HEK293 (cell line): Measurements from ENCODE around the gene MRPL43.

Experiments used
- CTCF ChIA-PET: fragments of 350-600 bp; formaldehyde crosslinking; extraction: SDS; loops from one replicate; lab custom pipeline; 2021; ENCODE audit warnings: antibody characterized with exemption; lab: Yijun Ruan, JAX
- POLR2A ChIA-PET: fragments of 300-600 bp; formaldehyde crosslinking; extraction: SDS; loops from one replicate; lab custom pipeline; 2020; ENCODE audit warnings: antibody characterized with exemption, inconsistent platforms; lab: Yijun Ruan, JAX
- H3K27ac ChIP-seq: fragments of 200-500 bp; sonication (Bioruptor generic); 2 replicates; pipeline ENCODE4 v1.5.1; 2014; ENCODE audit warnings: low read depth, low read length, control low read depth, inconsistent platforms; ENCODE audit errors: extremely low read depth
- H3K36me3 ChIP-seq, 2 experiments: fragments of 200-500 bp in 1 of 2; sonication (Bioruptor generic) in 1 of 2; 1 replicate in 1 of 2; 2 replicates in 1 of 2; pipeline ENCODE4 v1.5.1; 2014 to 2017; ENCODE audit warnings: inconsistent platforms in 2 of 2, low read length in 2 of 2; ENCODE audit not compliant: control insufficient read depth in 2 of 2, insufficient read depth in 1 of 2
- H3K4me1 ChIP-seq: fragments of 200-500 bp; sonication (Bioruptor generic); 2 replicates; pipeline ENCODE4 v1.5.1; 2014; ENCODE audit warnings: mild to moderate bottlenecking, low read length, inconsistent platforms; ENCODE audit not compliant: control insufficient read depth, insufficient read depth
- H3K4me3 ChIP-seq: 2 replicates; pipeline ENCODE4 v1.5.1; 2011; ENCODE audit warnings: low read depth, mild to moderate bottlenecking, control low read depth, low read length, moderate library complexity
- H3K9me3 ChIP-seq: fragments of 200-500 bp; sonication (Bioruptor generic); 2 replicates; pipeline ENCODE4 v1.5.1; 2014; ENCODE audit warnings: low read depth, low read length, inconsistent platforms; ENCODE audit not compliant: control insufficient read depth, insufficient read depth
- EGR2 ChIP-seq: fragments of 450-650 bp; formaldehyde crosslinking; IDR thresholded peaks from 2 replicates; pipeline ENCODE4 v1.5.1; 2016; ENCODE audit warnings: low read depth, missing biosample characterization, missing genetic modification characterization
- KLF7 ChIP-seq: fragments of 450-650 bp; formaldehyde crosslinking; IDR thresholded peaks from 2 replicates; pipeline ENCODE4 v1.5.1; 2016; ENCODE audit warnings: missing biosample characterization, missing genetic modification characterization, borderline replicate concordance
- PATZ1 ChIP-seq: fragments of 450-650 bp; formaldehyde crosslinking; IDR thresholded peaks from 2 replicates; pipeline ENCODE4 v1.5.1; 2016; ENCODE audit warnings: missing biosample characterization, missing genetic modification characterization
- ZBTB11 ChIP-seq: fragments of 450-650 bp; formaldehyde crosslinking; conservative IDR thresholded peaks from 2 replicates; pipeline ENCODE4 v1.5.1; 2016; ENCODE audit warnings: low read depth, missing biosample characterization, missing genetic modification characterization
- ZBTB21 ChIP-seq: fragments of 450-650 bp; formaldehyde crosslinking; IDR thresholded peaks from 2 replicates; pipeline ENCODE4 v1.5.1; 2017; ENCODE audit warnings: missing biosample characterization, missing genetic modification characterization
- ZFP3 ChIP-seq: fragments of 450-650 bp; formaldehyde crosslinking; IDR thresholded peaks from 2 replicates; pipeline ENCODE4 v1.5.1; 2016; ENCODE audit warnings: low read depth, missing biosample characterization, missing genetic modification characterization
- ZFP37 ChIP-seq: fragments of 450-650 bp; formaldehyde crosslinking; IDR thresholded peaks from 2 replicates; pipeline ENCODE4 v1.5.1; 2016; ENCODE audit warnings: missing biosample characterization, missing genetic modification characterization
- ZFP69B ChIP-seq: fragments of 450-650 bp; formaldehyde crosslinking; IDR thresholded peaks from 2 replicates; pipeline ENCODE4 v1.5.1; 2016; ENCODE audit warnings: missing biosample characterization, missing genetic modification characterization
- ZNF138 ChIP-seq: fragments of 450-650 bp; formaldehyde crosslinking; IDR thresholded peaks from 2 replicates; pipeline ENCODE4 v1.5.1; 2016; ENCODE audit warnings: missing biosample characterization, missing genetic modification characterization, borderline replicate concordance
- ZNF146 ChIP-seq: fragments of 450-650 bp; formaldehyde crosslinking; IDR thresholded peaks from 2 replicates; pipeline ENCODE4 v1.5.1; 2016; ENCODE audit warnings: missing biosample characterization, missing genetic modification characterization
- ZNF248 ChIP-seq: fragments of 450-650 bp; formaldehyde crosslinking; IDR thresholded peaks from 2 replicates; pipeline ENCODE4 v1.5.1; 2017; ENCODE audit warnings: missing biosample characterization, missing genetic modification characterization
- ZNF324 ChIP-seq: fragments of 450-650 bp; formaldehyde crosslinking; IDR thresholded peaks from 2 replicates; pipeline ENCODE4 v1.5.1; 2016; ENCODE audit warnings: missing biosample characterization, missing genetic modification characterization
- ZNF335 ChIP-seq: fragments of 450-650 bp; formaldehyde crosslinking; conservative IDR thresholded peaks from 2 replicates; pipeline ENCODE4 v1.5.1; 2016; ENCODE audit warnings: missing biosample characterization, missing genetic modification characterization
- ZNF362 ChIP-seq: fragments of 450-650 bp; formaldehyde crosslinking; IDR thresholded peaks from 2 replicates; pipeline ENCODE4 v1.5.1; 2016; ENCODE audit warnings: missing biosample characterization, missing genetic modification characterization
- ZNF391 ChIP-seq: fragments of 450-650 bp; formaldehyde crosslinking; IDR thresholded peaks from 2 replicates; pipeline ENCODE4 v1.5.1; 2016; ENCODE audit warnings: low read depth, missing biosample characterization, missing genetic modification characterization, borderline replicate concordance
- ZNF394 ChIP-seq: fragments of 450-650 bp; formaldehyde crosslinking; IDR thresholded peaks from 2 replicates; pipeline ENCODE4 v1.5.1; 2016; ENCODE audit warnings: missing biosample characterization, missing genetic modification characterization, mild to moderate bottlenecking, moderate library complexity, borderline replicate concordance
- ZNF48 ChIP-seq: fragments of 450-650 bp; formaldehyde crosslinking; IDR thresholded peaks from 2 replicates; pipeline ENCODE4 v1.5.1; 2016; ENCODE audit warnings: missing biosample characterization, missing genetic modification characterization
- ZNF518A ChIP-seq: fragments of 450-650 bp; formaldehyde crosslinking; conservative IDR thresholded peaks from 2 replicates; pipeline ENCODE4 v1.5.1; 2016; ENCODE audit warnings: low read depth, missing biosample characterization, missing genetic modification characterization
- ZNF555 ChIP-seq: fragments of 450-650 bp; formaldehyde crosslinking; conservative IDR thresholded peaks from 2 replicates; pipeline ENCODE4 v1.5.1; 2017; ENCODE audit warnings: missing biosample characterization, mild to moderate bottlenecking, missing genetic modification characterization, inconsistent platforms
- ZNF704 ChIP-seq: fragments of 450-650 bp; formaldehyde crosslinking; IDR thresholded peaks from 2 replicates; pipeline ENCODE4 v1.5.1; 2016; ENCODE audit warnings: missing biosample characterization, missing genetic modification characterization
- ZNF777 ChIP-seq: fragments of 450-650 bp; formaldehyde crosslinking; IDR thresholded peaks from 2 replicates; pipeline ENCODE4 v1.5.1; 2017; ENCODE audit warnings: missing biosample characterization, missing genetic modification characterization, borderline replicate concordance
- ZSCAN18 ChIP-seq: fragments of 450-650 bp; formaldehyde crosslinking; IDR thresholded peaks from 2 replicates; pipeline ENCODE4 v1.5.1; 2016; ENCODE audit warnings: missing biosample characterization, missing genetic modification characterization
- ZSCAN23 ChIP-seq: fragments of 450-650 bp; formaldehyde crosslinking; IDR thresholded peaks from 2 replicates; pipeline ENCODE4 v1.5.1; 2016; ENCODE audit warnings: missing biosample characterization, missing genetic modification characterization

MRPL43 gene

GRCh38 chr10:100987685-100988049, 370 bp upstream of the MRPL43 start:
- POLR2A ChIA-PET, result interaction anchor here (0.7 to 1.5 kb wide), 3 partner anchors 10 to 74 kb away, joined by 3 to 6 read pairs (median 6); partner anchors contain the start of gene SLF2
- Histone ChIP-seq H3K9me3 (no peaks in the 10 kb centered on the region), H3K4me1 (peaks cover 6% of the 10 kb centered on the region), H3K27ac (peak overlapping the region; percentile 82; the same call in 1 of the 2 replicates), H3K4me3 (peak overlapping the region; percentile 95), H3K36me3 (peaks cover 17 to 68% of the 10 kb centered on the region in 2 experiments)
- CTCF ChIA-PET, result interaction anchor here (6.4 to 16.6 kb wide), 2 partner anchors 10 to 29 kb away, joined by 49 to 274 read pairs; partner anchors contain the start of gene LZTS2
- TF ChIP-seq ZNF248 (tag by site-specific recombination) (no peak), ZNF394 (tag by site-specific recombination) (peak; percentile 42), ZFP69B (tag by site-specific recombination) (no peak), ZNF518A (tag by site-specific recombination) (peak; percentile 68; the same call in 1 of the 2 replicates), ZBTB21 (peak; percentile 61), PATZ1 (tag by site-specific recombination) (no peak), ZNF138 (no peak), ZNF146 (tag by site-specific recombination) (0 out of 2 replicates have a peak, but pooled peaks have one; percentile 5), EGR2 (tag by site-specific recombination) (no peak), ZNF555 (tag by site-specific recombination) (no peak), ZNF391 (tag by site-specific recombination) (0 out of 2 replicates have a peak, but pooled peaks have one; percentile 81), ZNF362 (no peak), ZNF324 (tag by site-specific recombination) (no peak), ZBTB11 (tag by site-specific recombination) (peak; percentile 79), ZFP3 (tag by site-specific recombination) (no peak), ZSCAN18 (no peak), ZNF777 (tag by site-specific recombination) (no peak), ZNF48 (no peak), ZNF335 (peak; percentile 81), ZFP37 (tag by site-specific recombination) (0 out of 2 replicates have a peak, but pooled peaks have one; percentile 10), ZNF704 (tag by site-specific recombination) (no peak), KLF7 (tag by site-specific recombination) (0 out of 2 replicates have a peak, but pooled peaks have one; percentile 27), ZSCAN23 (tag by site-specific recombination) (peak; percentile 46; the same call in 1 of the 2 replicates)
